ENCODE measurements around the gene ARHGAP40. TPM values are rescaled to one million over a fixed set of nuclear protein-coding genes. Genes with fewer than 3 reads are reported as not detected.
A peak's percentile ranks its signal among the peaks of the same experiment; 100 is the strongest.

The ARHGAP40 gene
- total and polyA plus RNA-seq, 2 of the 4 experiments (the other 2 are of a cell fraction) = not detected

- intact Hi-C loops (cut with micrococcal nuclease) = no loop called here
- peaks cover 3% of the 10 kb centered on the region; the same call in 1 of the 2 replicates for H3K9me1 ChIP-seq (ENCODE audit: insufficient read depth, low read length)
- H2BK15ac ChIP-seq (ENCODE audit: low read depth, low read length) = no peak overlapping the region
- H4K8ac ChIP-seq (ENCODE audit: low read depth in 2 of 2, low read length in 2 of 2) = no peak overlapping the region
- no peak overlapping the region for H2BK5ac ChIP-seq (ENCODE audit: low read depth, low read length, poor library complexity, severe bottlenecking)
- no peak overlapping the region for H3K4ac ChIP-seq (ENCODE audit: low read depth, low read length)
- H3K27ac ChIP-seq (ENCODE audit: insufficient read depth, low read length) = no peak overlapping the region
- CTCF ChIA-PET = no interaction called here
- H3K79me1 ChIP-seq (ENCODE audit: low read depth in 1 of 2, low read length in 2 of 2) = no peaks in the 10 kb centered on the region
- no peaks in the 10 kb centered on the region for H3K36me3 ChIP-seq (ENCODE audit: control insufficient read depth, insufficient read depth, low read length)
- no peak overlapping the region for H4K91ac ChIP-seq (ENCODE audit: insufficient read depth, low read depth, low read length)
- BruUV-seq (replicated peaks) = no TSS peak
- TF ChIP-seq BHLHE40 (IDR thresholded peaks at IDR 0.05; ENCODE audit: low read depth, low read length) (no peak), ELK1 (IDR thresholded peaks at IDR 0.05; ENCODE audit: borderline replicate concordance, low read depth, low read length) (no peak), CTCF (conservative IDR thresholded peaks at IDR 0.05; ENCODE audit: low read depth, low read length) (0 out of 2 replicates have a peak, but pooled peaks have one; percentile 30), SMC3 (IDR thresholded peaks at IDR 0.05; ENCODE audit: low read depth, low read length) (peak; percentile 27; the same call in 1 of the 2 replicates), MXI1 (IDR thresholded peaks at IDR 0.05; ENCODE audit: borderline replicate concordance, low read depth, low read length) (no peak), FOS (IDR thresholded peaks at IDR 0.05; ENCODE audit: low read depth, low read length) (no peak), RAD21 (IDR thresholded peaks at IDR 0.05; ENCODE audit: low read length) (peak; percentile 28), NFE2L2 (IDR thresholded peaks at IDR 0.05; ENCODE audit: low read depth, low read length) (no peak), USF2 (IDR thresholded peaks at IDR 0.05; ENCODE audit: low read depth, low read length) (no peak), CEBPB (IDR thresholded peaks at IDR 0.05; ENCODE audit: low read depth, low read length) (no peak)
- no peak overlapping the region for H2AK5ac ChIP-seq (ENCODE audit: low read depth, low read length)
- in situ Hi-C loops (cut with MboI; ENCODE audit: low sequenced_read_pairs) = loop anchor here (5.0 to 10.0 kb wide), 4 partner anchors 85 to 395 kb away; no protein-coding TSS in a partner anchor
- H3K18ac ChIP-seq (ENCODE audit: low read depth, low read length) = no peak overlapping the region
- POLR2A ChIA-PET (ENCODE audit: unreplicated experiment) = no interaction called here
- H2AK9ac ChIP-seq (replicated peaks; ENCODE audit: low read depth, low read length, poor library complexity) = peak overlapping the region; percentile 39
- no peak overlapping the region for H3K14ac ChIP-seq (replicated peaks; ENCODE audit: low read depth, low read length)
- H3K4me1 ChIP-seq (ENCODE audit: control insufficient read depth, insufficient read depth, low read length) = no peaks in the 10 kb centered on the region
- no peak overlapping the region for H3K23ac ChIP-seq (ENCODE audit: low read depth, low read length)
- no peaks in the 10 kb centered on the region for H4K20me1 ChIP-seq (ENCODE audit: insufficient read depth, low read length)
- WGBS, 2 experiments (ENCODE audit: extremely low coverage in 2 of 2, insufficient read length in 1 of 2) = 23% methylated on average over 4 of the region's 10 CpGs; no CpG with 5 or more reads in 1 of the 2 experiments
- H3K27me3 ChIP-seq (ENCODE audit: control insufficient read depth, insufficient read depth, low read length) = peaks cover 31% of the 10 kb centered on the region
- H3K9ac ChIP-seq (ENCODE audit: low read depth, low read length) = no peak overlapping the region
- no peak overlapping the region for H3K4me2 ChIP-seq (ENCODE audit: low read depth, low read length)
- ATAC-seq (ENCODE audit: low read depth) = peak; percentile 62
- no peak overlapping the region for H2BK20ac ChIP-seq (ENCODE audit: low read depth, low read length)
- no peak for DNase-seq
- no peak overlapping the region for H2BK120ac ChIP-seq (ENCODE audit: low read depth, low read length)
- no peak overlapping the region for H3K4me3 ChIP-seq (ENCODE audit: insufficient read depth, low read depth, low read length)
- H3K56ac ChIP-seq (ENCODE audit: extremely low read depth, insufficient read depth, low read length) = no peak overlapping the region
- no peaks in the 10 kb centered on the region for H3K9me3 ChIP-seq (ENCODE audit: control insufficient read depth, insufficient read depth, low read length)
- peak overlapping the region; percentile 51 for H2AFZ ChIP-seq (replicated peaks; ENCODE audit: low read length, poor library complexity)
- no peak overlapping the region for H4K5ac ChIP-seq (ENCODE audit: low read depth, low read length)
- dilution Hi-C loops (cut with HindIII; ENCODE audit: low sequenced_read_pairs, unreplicated experiment) = no loop called here
Measured at GRCh38 chr20:38649275-38649891, 47.8 kb downstream of the ARHGAP40 start.

Data from IMR-90 (cell line).